ENCODE results near the gene PCDHA11.

DNA sequence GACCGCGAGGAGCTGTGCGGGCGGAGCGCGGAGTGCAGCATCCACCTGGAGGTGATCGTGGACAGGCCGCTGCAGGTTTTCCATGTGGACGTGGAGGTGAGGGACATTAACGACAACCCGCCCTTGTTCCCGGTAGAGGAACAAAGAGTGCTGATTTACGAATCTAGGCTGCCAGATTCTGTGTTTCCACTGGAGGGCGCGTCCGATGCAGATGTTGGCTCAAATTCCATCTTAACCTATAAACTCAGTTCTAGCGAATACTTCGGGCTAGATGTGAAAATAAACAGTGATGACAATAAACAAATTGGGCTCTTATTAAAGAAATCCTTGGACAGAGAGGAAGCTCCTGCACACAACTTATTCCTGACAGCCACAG is 40.4 kb upstream of the PCDHA11 start:
- TF ChIP-seq POLR2A (IDR thresholded peaks at IDR 0.05) (no peak), POLR2AphosphoS5 (IDR thresholded peaks at IDR 0.05) (no peak)
- TF ChIP-seq, protein P1, sequence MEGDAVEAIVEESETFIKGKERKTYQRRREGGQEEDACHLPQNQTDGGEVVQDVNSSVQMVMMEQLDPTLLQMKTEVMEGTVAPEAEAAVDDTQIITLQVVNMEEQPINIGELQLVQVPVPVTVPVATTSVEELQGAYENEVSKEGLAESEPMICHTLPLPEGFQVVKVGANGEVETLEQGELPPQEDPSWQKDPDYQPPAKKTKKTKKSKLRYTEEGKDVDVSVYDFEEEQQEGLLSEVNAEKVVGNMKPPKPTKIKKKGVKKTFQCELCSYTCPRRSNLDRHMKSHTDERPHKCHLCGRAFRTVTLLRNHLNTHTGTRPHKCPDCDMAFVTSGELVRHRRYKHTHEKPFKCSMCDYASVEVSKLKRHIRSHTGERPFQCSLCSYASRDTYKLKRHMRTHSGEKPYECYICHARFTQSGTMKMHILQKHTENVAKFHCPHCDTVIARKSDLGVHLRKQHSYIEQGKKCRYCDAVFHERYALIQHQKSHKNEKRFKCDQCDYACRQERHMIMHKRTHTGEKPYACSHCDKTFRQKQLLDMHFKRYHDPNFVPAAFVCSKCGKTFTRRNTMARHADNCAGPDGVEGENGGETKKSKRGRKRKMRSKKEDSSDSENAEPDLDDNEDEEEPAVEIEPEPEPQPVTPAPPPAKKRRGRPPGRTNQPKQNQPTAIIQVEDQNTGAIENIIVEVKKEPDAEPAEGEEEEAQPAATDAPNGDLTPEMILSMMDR (IDR thresholded peaks at IDR 0.05): no peak

Data from transverse colon (tissue), 4 donors.